Measurements from ENCODE around the gene HDDC2.

GRCh38 chr6:125323376-125323775, 21.6 kb upstream of the HDDC2 start:
- TF ChIP-seq, protein P1, sequence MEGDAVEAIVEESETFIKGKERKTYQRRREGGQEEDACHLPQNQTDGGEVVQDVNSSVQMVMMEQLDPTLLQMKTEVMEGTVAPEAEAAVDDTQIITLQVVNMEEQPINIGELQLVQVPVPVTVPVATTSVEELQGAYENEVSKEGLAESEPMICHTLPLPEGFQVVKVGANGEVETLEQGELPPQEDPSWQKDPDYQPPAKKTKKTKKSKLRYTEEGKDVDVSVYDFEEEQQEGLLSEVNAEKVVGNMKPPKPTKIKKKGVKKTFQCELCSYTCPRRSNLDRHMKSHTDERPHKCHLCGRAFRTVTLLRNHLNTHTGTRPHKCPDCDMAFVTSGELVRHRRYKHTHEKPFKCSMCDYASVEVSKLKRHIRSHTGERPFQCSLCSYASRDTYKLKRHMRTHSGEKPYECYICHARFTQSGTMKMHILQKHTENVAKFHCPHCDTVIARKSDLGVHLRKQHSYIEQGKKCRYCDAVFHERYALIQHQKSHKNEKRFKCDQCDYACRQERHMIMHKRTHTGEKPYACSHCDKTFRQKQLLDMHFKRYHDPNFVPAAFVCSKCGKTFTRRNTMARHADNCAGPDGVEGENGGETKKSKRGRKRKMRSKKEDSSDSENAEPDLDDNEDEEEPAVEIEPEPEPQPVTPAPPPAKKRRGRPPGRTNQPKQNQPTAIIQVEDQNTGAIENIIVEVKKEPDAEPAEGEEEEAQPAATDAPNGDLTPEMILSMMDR (IDR thresholded peaks at IDR 0.05; ENCODE audit: insufficient read depth, low read length): no peak
- TF ChIP-seq POLR2AphosphoS5 (IDR thresholded peaks at IDR 0.05; ENCODE audit: low read depth): no peak
